HepG2 (cell line): Measurements from ENCODE around the gene KRT77. TPM values are rescaled to one million over a fixed set of nuclear protein-coding genes. Genes with fewer than 3 reads are reported as not detected.

ENCODE experiments used
- ATAC-seq: fragments of 200-7000 bp; cut with Tn5 transposase; 3 replicates; pipeline ENCODE4 v1.9.1; 2020; ENCODE audit warnings: mild to moderate bottlenecking, moderate library complexity
- BruUV-seq: library from RNA; stranded (reverse); fragments of 400-500 nt; replicated peaks from 2 replicates; lab custom pipeline; 2021; lab: Mats Ljungman, UMichigan
- CTCF ChIA-PET: fragments of 300-600 bp; formaldehyde crosslinking; extraction: SDS; loops from one replicate; lab custom pipeline; 2021; ENCODE audit warnings: low total read pairs, inconsistent platforms, low intra/inter-chr PET ratio; lab: Yijun Ruan, JAX
- POLR2A ChIA-PET: fragments of 350-600 bp; sonication (Branson Sonifier 250); formaldehyde crosslinking; loops from one replicate; lab custom pipeline; 2020; ENCODE audit warnings: antibody characterized with exemption, inconsistent platforms; lab: Yijun Ruan, JAX
- DNase-seq: peaks from one replicate; pipeline ENCODE4 v3.0.0-alpha.2; 2015; ENCODE audit warnings: low spot score
- FAIRE-seq: peaks from 3 replicates; lab custom pipeline; 2011; peaks lifted over from hg19 to GRCh38; lab: Jason Lieb, UNC
- H2AFZ ChIP-seq: one replicate; pipeline ENCODE4 v1.6.1; 2011; ENCODE audit warnings: low read length, inconsistent platforms
- H3K27ac ChIP-seq: fragments of 300-600 bp; 3 replicates; pipeline ENCODE4 v1.8.0; 2011; ENCODE audit warnings: mixed run types, mild to moderate bottlenecking, mixed read lengths, low read length, inconsistent platforms; ENCODE audit not compliant: insufficient read depth; ENCODE audit errors: extremely low read length
- H3K27me3 ChIP-seq, 2 experiments: fragments of 200-600 bp in 1 of 2; 2 replicates in 1 of 2; 3 replicates in 1 of 2; pipeline versions ENCODE4 v1.6.0 to v1.8.0; 2011; ENCODE audit warnings: low read length in 2 of 2, mild to moderate bottlenecking in 2 of 2, moderate library complexity in 2 of 2, inconsistent platforms in 1 of 2; ENCODE audit not compliant: insufficient read depth in 2 of 2, control insufficient read depth in 1 of 2
- H3K36me3 ChIP-seq, 2 experiments: fragments of 200-600 bp in 1 of 2; replicated peaks in 1 of 2; 2 replicates in 1 of 2; 3 replicates in 1 of 2; pipeline versions ENCODE4 v1.5.1 to v1.8.0; 2011; ENCODE audit warnings: low read length in 2 of 2, inconsistent platforms in 1 of 2; ENCODE audit not compliant: insufficient read depth in 2 of 2, control insufficient read depth in 1 of 2
- H3K4me1 ChIP-seq: 2 replicates; pipeline ENCODE4 v1.5.1; 2012; ENCODE audit warnings: low read length, inconsistent platforms; ENCODE audit not compliant: insufficient read depth
- H3K4me2 ChIP-seq: 2 replicates; pipeline ENCODE4 v1.6.0; 2011; ENCODE audit warnings: low read depth, low read length, inconsistent platforms
- H3K4me3 ChIP-seq, 3 experiments: fragments of 200-600 bp in 1 of 3; sonication (generic), shearing (Covaris generic) in 1 of 3; replicated peaks in 1 of 3; 2 replicates each; pipeline ENCODE4 v1.5.1; 2011 to 2016; ENCODE audit warnings: low read length in 3 of 3, inconsistent platforms in 2 of 3, low read depth in 2 of 3, mild to moderate bottlenecking in 2 of 3, control low read depth in 1 of 3, mixed read lengths in 1 of 3; ENCODE audit not compliant: insufficient read depth in 1 of 3
- H3K79me2 ChIP-seq: one replicate; pipeline ENCODE4 v1.6.1; 2011; ENCODE audit warnings: low read length, inconsistent platforms; ENCODE audit not compliant: insufficient read depth
- H3K9ac ChIP-seq: 2 replicates; pipeline ENCODE4 v1.6.0; 2011; ENCODE audit warnings: mild to moderate bottlenecking, low read depth, low read length, inconsistent platforms; ENCODE audit not compliant: insufficient read depth
- H3K9me3 ChIP-seq: 2 replicates; pipeline ENCODE4 v1.5.1; 2012; ENCODE audit warnings: mild to moderate bottlenecking, low read length
- H4K20me1 ChIP-seq: 2 replicates; pipeline ENCODE4 v1.6.0; 2011; ENCODE audit warnings: inconsistent platforms, mild to moderate bottlenecking, low read length, moderate library complexity; ENCODE audit not compliant: insufficient read depth
- AGO1 ChIP-seq: fragments of 200-400 bp; formaldehyde crosslinking; IDR thresholded peaks from 2 replicates; pipeline ENCODE4 v1.6.1; 2017; ENCODE audit warnings: mild to moderate bottlenecking, low read depth, low read length, moderate library complexity; ENCODE audit not compliant: poor library complexity, severe bottlenecking
- FOXP1 ChIP-seq, 2 experiments: fragments of 450-650 bp in 1 of 2; IDR thresholded peaks; 2 replicates each; pipeline ENCODE4 v1.6.1; 2017 to 2018; ENCODE audit warnings: antibody characterized with exemption in 1 of 2
- GTF2F1 ChIP-seq: fragments of 150-350 bp; IDR thresholded peaks from 2 replicates; pipeline ENCODE4 v1.6.1; 2014; ENCODE audit warnings: low read length
- HES4 ChIP-seq: sonication (generic); formaldehyde crosslinking; IDR thresholded peaks from 2 replicates; pipeline ENCODE4 v1.9.0; 2021; ENCODE audit warnings: mild to moderate bottlenecking, missing genetic modification reagents, borderline replicate concordance
- KLF12 ChIP-seq: sonication (generic); formaldehyde crosslinking; IDR thresholded peaks from 2 replicates; pipeline ENCODE4 v1.4.0; 2020; ENCODE audit warnings: missing genetic modification reagents, borderline replicate concordance
- MATR3 ChIP-seq: sonication (generic); formaldehyde crosslinking; IDR thresholded peaks from 2 replicates; pipeline ENCODE4 v1.4.0; 2020; ENCODE audit warnings: missing genetic modification reagents
- MYNN ChIP-seq: sonication (generic); formaldehyde crosslinking; IDR thresholded peaks from 2 replicates; pipeline ENCODE4 v1.4.0; 2020; ENCODE audit warnings: mild to moderate bottlenecking, low read depth, missing genetic modification reagents
- RFXAP ChIP-seq: sonication (generic); formaldehyde crosslinking; IDR thresholded peaks from 2 replicates; pipeline ENCODE4 v1.4.0; 2020; ENCODE audit warnings: missing genetic modification reagents, borderline replicate concordance
- SP1 ChIP-seq, 2 experiments: fragments of 450-650 bp in 1 of 2; sonication (generic) in 1 of 2; formaldehyde crosslinking in 1 of 2; IDR thresholded peaks; 2 replicates each; pipeline versions ENCODE4 v1.4.0 to v1.6.1; 2016 to 2020; ENCODE audit warnings: missing genetic modification reagents in 1 of 2
- TRIM24 ChIP-seq: sonication (generic); formaldehyde crosslinking; IDR thresholded peaks from 2 replicates; pipeline ENCODE4 v1.8.0; 2022; ENCODE audit warnings: mild to moderate bottlenecking, missing genetic modification reagents
- WIZ ChIP-seq: sonication (generic); formaldehyde crosslinking; IDR thresholded peaks from 2 replicates; pipeline ENCODE4 v1.5.1; 2020; ENCODE audit warnings: mild to moderate bottlenecking, missing genetic modification reagents
- ZNF773 ChIP-seq: sonication (generic); formaldehyde crosslinking; IDR thresholded peaks from 2 replicates; pipeline ENCODE4 v1.4.0; 2020; ENCODE audit warnings: missing genetic modification reagents, borderline replicate concordance
- ZNF775 ChIP-seq: sonication (generic); formaldehyde crosslinking; IDR thresholded peaks from 2 replicates; pipeline ENCODE4 v1.4.0; 2020; ENCODE audit warnings: missing genetic modification reagents, mild to moderate bottlenecking, moderate library complexity, borderline replicate concordance
- WGBS: methylation state at CpG from one replicate; pipeline ENCODE4 v1.1.6; 2017; ENCODE audit warnings: low lambda C conversion rate; 5-methylcytosine and 5-hydroxymethylcytosine counted together
- in situ Hi-C: cut with HindIII; loops from 2 replicates; pipeline ENCODE4 v1.10.0; 2017; ENCODE audit warnings: low pct_unique_long_range_greater_than_20kb; ENCODE audit not compliant: extremely low pct_ligation_motif_present
- intact Hi-C: fragments of 100-400 bp; cut with micrococcal nuclease; formaldehyde crosslinking; loops from one replicate; pipeline ENCODE4 v1.10.0; 2022; ENCODE audit not compliant: unreplicated experiment
- polyA plus RNA-seq, 8 experiments: library from polyadenylated mRNA; depleted of rRNA in 3 of 8; stranded (reverse) in 7 of 8; unstranded in 1 of 8; fragments of >200 nt; fragmentation: Illumina TruSeq in 4 of 8; extraction: Trizol in 4 of 8; gene quantifications; 2 replicates each; pipeline versions ENCODE4 v1.2.1 to v1.2.3, GENCODE V29; 2011 to 2016; ENCODE audit warnings: low read depth in 4 of 8, missing spikeins in 1 of 8, mixed read lengths in 1 of 8; ENCODE audit not compliant: insufficient read depth in 1 of 8
- total RNA-seq, 5 experiments: library from RNA; depleted of rRNA; stranded (reverse); fragments of >200 nt; fragmentation: Illumina TruSeq; extraction: Trizol; gene quantifications; 2 replicates each; pipeline ENCODE4 v1.2.3, GENCODE V29; 2016; ENCODE audit warnings: low read depth in 1 of 5
- TF ChIP-seq, protein P1 (sequence below): sonication (generic); formaldehyde crosslinking; conservative IDR thresholded peaks from 2 replicates; pipeline ENCODE4 v1.8.0; 2022; ENCODE audit warnings: low read depth, missing genetic modification reagents
- TF ChIP-seq, protein P2 (sequence below): sonication (generic); formaldehyde crosslinking; IDR thresholded peaks from 2 replicates; pipeline ENCODE4 v1.4.0; 2020; ENCODE audit warnings: low read depth, missing genetic modification reagents
- TF ChIP-seq, protein P3 (sequence below): sonication (generic); formaldehyde crosslinking; IDR thresholded peaks from 2 replicates; pipeline ENCODE4 v1.8.0; 2023; ENCODE audit warnings: mild to moderate bottlenecking, missing genetic modification reagents
- TF ChIP-seq, protein P4 (sequence below), 2 experiments: sonication (generic) in 1 of 2; formaldehyde crosslinking in 1 of 2; IDR thresholded peaks; 2 replicates each; pipeline versions ENCODE4 v1.4.0 to v1.6.1; 2018 to 2020; ENCODE audit warnings: missing genetic modification reagents in 2 of 2, borderline replicate concordance in 1 of 2, low read depth in 1 of 2, mild to moderate bottlenecking in 1 of 2, missing biosample characterization in 1 of 2

The KRT77 gene
- total and polyA plus RNA-seq, 2 of the 13 experiments (the other 11 are each of a cell fraction or from before 2014, with no cell fraction given): not detected

DNA sequence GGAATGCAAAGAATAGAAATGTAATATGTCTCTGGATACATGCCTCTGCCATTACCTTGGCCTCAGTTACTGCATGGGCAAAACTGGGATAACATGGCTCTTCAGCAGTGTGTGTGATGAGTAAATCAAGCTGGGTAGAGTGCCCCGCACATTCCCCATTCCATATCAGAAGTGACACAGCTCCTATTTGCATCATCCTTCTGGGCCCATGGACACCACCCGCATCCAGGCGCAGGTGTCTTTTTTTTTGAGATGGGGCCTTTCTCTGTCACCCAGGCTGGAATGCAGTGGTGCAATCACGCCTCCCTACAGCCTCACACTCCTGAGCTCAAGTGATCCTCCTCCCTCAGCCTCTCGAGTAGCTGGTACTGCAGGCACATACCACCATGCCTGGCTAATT lies 42.2 kb upstream of the KRT77 start:
- POLR2A ChIA-PET: no interaction called here
- H4K20me1 ChIP-seq: no peaks in the 10 kb centered on the region; the same call in 1 of the 2 replicates
- no peaks in the 10 kb centered on the region for H3K9me3 ChIP-seq
- H3K4me3 ChIP-seq: no peak overlapping the region
- H3K27ac ChIP-seq: no peak overlapping the region
- H3K27me3 ChIP-seq: peaks cover 1 to 8% of the 10 kb centered on the region in 2 experiments; a peak in 3 of 5 replicates
- H3K36me3 ChIP-seq: no peaks in the 10 kb centered on the region
- no TSS peak for BruUV-seq
- ATAC-seq: no peak
- CTCF ChIA-PET: no interaction called here
- no peaks in the 10 kb centered on the region for H3K4me1 ChIP-seq
- 36% methylated on average over 5 of the region's 5 CpGs for WGBS
- in situ Hi-C loops: no loop called here
- H3K79me2 ChIP-seq: no peaks in the 10 kb centered on the region
- TF ChIP-seq, protein P1, sequence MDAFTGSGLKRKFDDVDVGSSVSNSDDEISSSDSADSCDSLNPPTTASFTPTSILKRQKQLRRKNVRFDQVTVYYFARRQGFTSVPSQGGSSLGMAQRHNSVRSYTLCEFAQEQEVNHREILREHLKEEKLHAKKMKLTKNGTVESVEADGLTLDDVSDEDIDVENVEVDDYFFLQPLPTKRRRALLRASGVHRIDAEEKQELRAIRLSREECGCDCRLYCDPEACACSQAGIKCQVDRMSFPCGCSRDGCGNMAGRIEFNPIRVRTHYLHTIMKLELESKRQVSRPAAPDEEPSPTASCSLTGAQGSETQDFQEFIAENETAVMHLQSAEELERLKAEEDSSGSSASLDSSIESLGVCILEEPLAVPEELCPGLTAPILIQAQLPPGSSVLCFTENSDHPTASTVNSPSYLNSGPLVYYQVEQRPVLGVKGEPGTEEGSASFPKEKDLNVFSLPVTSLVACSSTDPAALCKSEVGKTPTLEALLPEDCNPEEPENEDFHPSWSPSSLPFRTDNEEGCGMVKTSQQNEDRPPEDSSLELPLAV (CRISPR knock-in tag): no peak
- TF ChIP-seq ZNF773 (CRISPR knock-in tag) (no peak), KLF12 (CRISPR knock-in tag) (no peak), MATR3 (CRISPR knock-in tag) (no peak), SP1 (IDR thresholded peaks at IDR 0.05) (no peak), SP1 (CRISPR knock-in tag; IDR thresholded peaks at IDR 0.05) (no peak), ZNF775 (CRISPR knock-in tag) (no peak), MYNN (CRISPR knock-in tag) (no peak), HES4 (CRISPR knock-in tag) (no peak), FOXP1 (IDR thresholded peaks at IDR 0.05) (no peak), FOXP1 (CRISPR knock-in tag; IDR thresholded peaks at IDR 0.05) (no peak), TRIM24 (no peak), RFXAP (no peak), AGO1 (no peak), WIZ (no peak), GTF2F1 (no peak)
- TF ChIP-seq, protein P2, sequence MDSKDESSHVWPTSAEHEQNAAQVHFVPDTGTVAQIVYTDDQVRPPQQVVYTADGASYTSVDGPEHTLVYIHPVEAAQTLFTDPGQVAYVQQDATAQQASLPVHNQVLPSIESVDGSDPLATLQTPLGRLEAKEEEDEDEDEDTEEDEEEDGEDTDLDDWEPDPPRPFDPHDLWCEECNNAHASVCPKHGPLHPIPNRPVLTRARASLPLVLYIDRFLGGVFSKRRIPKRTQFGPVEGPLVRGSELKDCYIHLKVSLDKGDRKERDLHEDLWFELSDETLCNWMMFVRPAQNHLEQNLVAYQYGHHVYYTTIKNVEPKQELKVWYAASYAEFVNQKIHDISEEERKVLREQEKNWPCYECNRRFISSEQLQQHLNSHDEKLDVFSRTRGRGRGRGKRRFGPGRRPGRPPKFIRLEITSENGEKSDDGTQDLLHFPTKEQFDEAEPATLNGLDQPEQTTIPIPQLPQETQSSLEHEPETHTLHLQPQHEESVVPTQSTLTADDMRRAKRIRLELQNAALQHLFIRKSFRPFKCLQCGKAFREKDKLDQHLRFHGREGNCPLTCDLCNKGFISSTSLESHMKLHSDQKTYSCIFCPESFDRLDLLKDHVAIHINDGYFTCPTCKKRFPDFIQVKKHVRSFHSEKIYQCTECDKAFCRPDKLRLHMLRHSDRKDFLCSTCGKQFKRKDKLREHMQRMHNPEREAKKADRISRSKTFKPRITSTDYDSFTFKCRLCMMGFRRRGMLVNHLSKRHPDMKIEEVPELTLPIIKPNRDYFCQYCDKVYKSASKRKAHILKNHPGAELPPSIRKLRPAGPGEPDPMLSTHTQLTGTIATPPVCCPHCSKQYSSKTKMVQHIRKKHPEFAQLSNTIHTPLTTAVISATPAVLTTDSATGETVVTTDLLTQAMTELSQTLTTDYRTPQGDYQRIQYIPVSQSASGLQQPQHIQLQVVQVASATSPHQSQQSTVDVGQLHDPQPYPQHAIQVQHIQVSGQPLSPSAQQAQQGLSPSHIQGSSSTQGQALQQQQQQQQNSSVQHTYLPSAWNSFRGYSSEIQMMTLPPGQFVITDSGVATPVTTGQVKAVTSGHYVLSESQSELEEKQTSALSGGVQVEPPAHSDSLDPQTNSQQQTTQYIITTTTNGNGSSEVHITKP (CRISPR knock-in tag): no peak
- TF ChIP-seq, protein P3, sequence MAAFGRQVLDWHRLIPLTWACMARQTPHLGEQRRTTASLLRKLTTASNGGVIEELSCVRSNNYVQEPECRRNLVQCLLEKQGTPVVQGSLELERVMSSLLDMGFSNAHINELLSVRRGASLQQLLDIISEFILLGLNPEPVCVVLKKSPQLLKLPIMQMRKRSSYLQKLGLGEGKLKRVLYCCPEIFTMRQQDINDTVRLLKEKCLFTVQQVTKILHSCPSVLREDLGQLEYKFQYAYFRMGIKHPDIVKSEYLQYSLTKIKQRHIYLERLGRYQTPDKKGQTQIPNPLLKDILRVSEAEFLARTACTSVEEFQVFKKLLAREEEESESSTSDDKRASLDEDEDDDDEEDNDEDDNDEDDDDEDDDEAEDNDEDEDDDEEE (CRISPR knock-in tag): no peak
- TF ChIP-seq, protein P4, sequence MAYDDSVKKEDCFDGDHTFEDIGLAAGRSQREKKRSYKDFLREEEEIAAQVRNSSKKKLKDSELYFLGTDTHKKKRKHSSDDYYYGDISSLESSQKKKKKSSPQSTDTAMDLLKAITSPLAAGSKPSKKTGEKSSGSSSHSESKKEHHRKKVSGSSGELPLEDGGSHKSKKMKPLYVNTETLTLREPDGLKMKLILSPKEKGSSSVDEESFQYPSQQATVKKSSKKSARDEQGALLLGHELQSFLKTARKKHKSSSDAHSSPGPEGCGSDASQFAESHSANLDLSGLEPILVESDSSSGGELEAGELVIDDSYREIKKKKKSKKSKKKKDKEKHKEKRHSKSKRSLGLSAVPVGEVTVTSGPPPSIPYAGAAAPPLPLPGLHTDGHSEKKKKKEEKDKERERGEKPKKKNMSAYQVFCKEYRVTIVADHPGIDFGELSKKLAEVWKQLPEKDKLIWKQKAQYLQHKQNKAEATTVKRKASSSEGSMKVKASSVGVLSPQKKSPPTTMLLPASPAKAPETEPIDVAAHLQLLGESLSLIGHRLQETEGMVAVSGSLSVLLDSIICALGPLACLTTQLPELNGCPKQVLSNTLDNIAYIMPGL (CRISPR knock-in tag; IDR thresholded peaks at IDR 0.05; ENCODE audit: borderline replicate concordance in 1 of 2, low read depth in 1 of 2): no peak
- no peak for DNase-seq
- H2AFZ ChIP-seq: no peak overlapping the region
- FAIRE-seq: no peak
- no peak overlapping the region for H3K4me2 ChIP-seq
- H3K9ac ChIP-seq: no peak overlapping the region
- intact Hi-C loops: no loop called here
